NCI-H2227 (cell line): Measurements from ENCODE around the gene WFDC5.

ENCODE experiments used
- DNase-seq: peaks from one replicate; lab custom pipeline; 2025; ENCODE audit not compliant: unreplicated experiment; lab: John Stamatoyannopoulos, UW

WFDC5 gene

DNA sequence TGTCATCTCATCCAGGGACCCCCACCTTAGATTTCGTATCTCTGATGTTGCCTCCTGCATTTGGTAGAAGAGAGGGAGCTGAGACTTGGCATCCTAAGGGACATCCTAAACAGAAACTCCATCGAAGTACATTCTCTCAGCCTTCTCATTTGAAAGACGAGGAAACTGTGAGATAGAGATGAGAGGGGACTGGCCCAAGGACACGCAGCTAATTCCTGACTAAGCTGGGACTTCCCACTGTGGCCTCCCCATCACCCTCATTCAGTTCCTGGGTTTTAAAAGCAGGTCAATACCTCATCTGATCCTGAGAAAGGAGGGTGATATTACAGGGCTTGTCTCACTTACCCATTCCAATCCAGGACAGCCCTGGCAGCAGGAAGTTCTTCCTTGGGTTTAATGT lies 855 bp upstream of the WFDC5 start:
- no peak for DNase-seq

DNA sequence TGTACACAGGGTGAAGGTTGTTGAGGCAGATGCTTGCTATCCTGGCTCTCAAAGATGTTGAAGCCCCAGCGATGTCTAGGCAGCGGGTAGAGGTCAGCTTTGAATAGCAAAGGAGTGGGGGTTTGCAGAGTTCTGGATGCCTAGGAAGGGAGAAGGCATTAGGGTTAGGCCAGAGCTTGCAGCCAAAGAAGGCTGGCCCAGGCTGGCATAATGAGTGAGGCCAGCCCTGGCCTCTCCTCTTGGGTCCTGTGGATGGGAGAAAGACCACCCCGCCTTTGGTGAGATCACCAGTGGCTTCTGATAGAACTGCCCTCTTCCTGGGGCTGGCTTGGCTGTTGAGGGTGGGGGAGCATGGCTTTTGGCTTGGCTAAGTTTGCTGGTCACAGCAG lies 406 bp upstream of the WFDC5 start:
- no peak for DNase-seq

DNA sequence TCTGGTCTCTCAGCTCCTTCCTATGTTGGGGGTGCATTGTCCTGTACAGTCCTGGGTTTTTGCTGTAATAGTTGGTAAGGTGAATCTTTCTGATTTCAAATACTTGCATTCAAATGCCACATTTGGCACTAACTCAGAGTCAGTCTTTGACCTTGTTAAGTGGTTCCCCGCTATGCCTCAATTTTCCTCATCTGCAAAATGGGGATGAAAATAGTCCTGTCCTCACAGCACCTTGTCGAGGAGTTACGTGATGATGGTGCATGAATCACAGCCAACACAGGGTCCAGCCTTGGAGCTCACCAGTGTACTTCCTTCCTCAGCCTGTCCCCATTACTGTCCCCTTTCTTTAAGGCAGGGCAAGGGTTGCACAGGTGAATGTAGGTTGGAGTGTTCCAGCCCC lies 1.1 kb downstream of the WFDC5 start:
- no peak for DNase-seq

DNA sequence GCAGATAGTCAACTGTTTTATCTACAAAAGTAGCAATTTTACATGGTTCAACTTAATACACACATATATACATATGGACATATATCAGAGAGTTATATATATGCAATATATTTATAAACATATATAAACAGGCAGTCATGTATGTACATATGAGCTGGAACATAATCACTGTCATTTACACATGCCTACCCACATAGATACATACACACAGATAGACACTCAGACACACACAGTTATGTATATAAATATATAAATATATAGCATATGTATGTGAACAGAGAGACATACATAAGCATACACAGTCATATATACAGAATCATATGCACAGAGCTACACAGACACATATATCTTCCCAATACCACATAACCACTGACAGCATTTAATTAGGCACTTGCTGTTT lies 2.2 kb downstream of the WFDC5 start:
- no peak for DNase-seq

DNA sequence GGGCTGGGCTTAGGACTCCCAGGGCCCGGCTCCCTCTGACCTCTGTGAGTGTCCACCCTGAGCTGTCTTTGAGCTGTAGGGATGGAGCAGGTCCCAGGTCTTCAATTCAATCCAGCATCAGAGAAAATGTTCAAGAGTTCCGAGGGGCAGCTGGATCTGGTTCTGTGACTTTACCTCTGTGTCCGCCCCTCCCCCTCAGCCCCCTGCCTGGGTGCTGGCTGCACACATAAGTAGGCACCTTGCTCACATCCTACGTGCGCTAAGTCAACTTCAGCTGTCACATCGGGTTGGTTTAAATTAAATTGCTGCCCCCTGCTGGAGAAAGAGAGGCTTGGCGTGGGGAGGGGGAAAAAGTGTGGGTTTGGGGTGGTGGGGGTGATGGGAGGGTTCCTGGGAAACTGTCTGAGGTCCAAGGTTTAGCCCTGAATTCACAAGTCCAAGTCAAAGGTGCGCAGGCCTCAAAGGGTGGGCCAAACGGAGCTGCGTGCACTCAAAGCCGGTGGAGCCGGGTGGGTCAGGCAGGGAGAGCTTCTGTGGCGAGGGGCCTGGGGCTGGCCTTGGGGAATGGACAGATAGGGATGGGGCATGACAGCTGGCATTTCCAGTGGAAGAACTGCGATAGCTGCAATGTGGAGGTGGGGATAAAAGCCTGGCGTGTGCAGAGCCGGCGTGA lies 3.0 kb downstream of the WFDC5 start:
- DNase-seq, result no peak

DNA sequence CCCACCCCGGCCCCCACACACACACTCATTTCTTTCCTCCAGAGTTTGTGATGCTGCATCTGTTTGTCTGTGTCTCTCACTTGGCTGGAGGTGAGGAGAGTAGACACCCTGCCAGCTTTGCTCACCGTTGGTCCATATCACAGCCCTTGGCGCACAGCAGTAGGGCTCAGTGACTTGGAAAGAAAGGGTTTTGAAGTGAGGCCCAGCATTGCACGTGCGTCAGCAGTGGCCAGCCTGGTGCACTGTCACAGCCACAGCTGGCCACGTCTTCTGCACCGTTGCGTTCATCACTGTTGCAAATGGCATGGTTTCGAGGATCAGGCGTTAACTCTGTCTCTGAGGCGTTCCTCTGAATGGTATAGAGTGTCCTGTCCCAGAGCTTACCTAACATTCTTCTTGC lies 3.7 kb downstream of the WFDC5 start:
- no peak for DNase-seq

DNA sequence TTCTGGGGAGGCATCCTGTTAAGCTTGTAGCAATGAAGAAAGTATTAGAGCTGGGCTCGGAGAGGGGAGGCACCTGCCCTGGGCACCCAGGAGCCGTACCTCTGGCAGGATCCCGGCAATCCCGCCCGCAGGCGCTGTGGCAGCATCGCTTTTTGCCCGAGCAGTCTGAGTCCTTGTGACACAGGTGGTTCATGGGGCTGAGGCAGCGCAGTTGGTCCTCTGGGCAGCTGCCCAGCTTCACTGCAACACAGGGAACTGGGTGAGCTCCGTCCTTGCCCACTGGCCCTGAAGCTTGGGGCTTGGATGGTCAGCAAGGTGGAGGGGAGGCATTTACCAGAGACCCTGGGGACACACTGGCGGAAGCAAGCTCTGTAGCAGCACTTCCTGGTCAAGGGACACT lies 4.7 kb downstream of the WFDC5 start:
- no peak for DNase-seq

DNA sequence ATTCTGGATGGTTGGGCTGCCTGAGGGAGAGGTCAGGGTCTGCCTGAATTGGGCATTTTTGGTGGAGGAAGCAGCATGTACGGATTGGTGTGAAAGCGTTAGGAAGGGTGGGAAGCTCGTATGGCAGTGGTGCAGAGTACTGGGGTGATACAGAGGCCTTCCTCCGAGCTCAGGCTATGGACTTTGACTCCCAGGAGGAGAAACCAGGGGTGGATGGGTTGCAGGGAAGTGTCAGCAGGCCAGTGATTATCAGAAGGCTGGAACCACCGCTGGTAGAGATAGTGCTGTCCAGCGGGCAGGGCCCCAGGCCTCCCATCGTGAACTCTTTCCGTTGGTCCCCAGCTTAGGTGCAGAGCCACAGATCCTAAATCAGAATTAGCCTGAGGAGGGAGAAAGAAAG lies 5.3 kb downstream of the WFDC5 start:
- DNase-seq, result no peak

DNA sequence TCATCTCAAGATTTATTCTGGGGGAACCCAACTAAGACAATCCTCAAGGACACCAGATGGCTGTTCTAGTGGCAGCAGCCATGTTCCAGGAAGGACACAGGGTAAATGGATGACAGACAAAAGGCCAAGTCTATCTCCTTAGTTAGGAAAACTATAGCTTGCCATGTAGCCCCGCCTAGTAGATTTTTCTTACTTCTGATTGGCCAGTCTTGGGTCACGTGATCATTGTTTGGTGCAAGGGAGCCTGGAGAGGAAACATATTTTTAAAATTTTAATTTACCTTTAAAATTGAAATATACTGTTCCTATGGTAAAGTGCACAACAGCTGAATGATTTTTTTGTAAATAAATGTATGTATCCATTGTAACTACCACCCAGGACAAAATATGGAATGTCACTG lies 9.7 kb downstream of the WFDC5 start:
- no peak for DNase-seq

DNA sequence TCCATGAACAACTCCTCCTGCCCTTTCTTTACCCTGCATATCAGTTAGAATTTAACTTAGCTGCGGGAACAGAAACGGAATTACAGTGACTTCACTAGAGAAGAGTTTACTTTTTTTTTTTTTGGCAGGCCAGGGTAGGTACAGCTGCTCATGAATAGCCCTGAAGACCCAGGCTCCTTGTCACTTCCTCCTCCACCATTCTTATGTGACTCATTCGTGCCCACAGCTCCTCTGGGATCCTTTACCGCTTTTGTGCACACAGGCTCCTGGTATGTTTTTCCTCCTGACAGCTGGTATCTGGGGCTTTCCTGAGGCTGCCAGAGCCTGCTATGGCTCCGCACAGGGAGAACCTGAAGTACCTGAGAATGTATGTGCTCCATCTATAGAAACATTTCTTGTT lies 10.2 kb downstream of the WFDC5 start:
- no peak for DNase-seq

DNA sequence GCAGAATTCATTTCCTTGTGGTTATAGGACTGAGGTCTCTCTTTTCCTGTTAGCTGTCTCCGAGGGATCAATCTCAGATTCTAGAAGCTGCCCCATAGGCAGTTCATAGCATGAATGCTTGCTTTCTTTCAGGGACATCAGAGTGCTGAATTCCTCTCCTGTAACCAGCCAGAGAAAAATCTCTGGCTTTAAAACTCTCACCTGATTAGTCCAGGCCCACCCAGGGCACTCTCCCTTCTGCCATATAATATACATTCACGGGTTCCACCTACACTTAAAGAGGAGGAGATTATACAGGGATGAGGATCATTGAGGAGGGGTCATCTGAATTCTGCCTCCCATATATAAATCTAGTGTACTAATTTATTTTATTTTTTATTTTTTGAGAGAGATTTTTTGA lies 11.9 kb downstream of the WFDC5 start:
- no peak for DNase-seq

DNA sequence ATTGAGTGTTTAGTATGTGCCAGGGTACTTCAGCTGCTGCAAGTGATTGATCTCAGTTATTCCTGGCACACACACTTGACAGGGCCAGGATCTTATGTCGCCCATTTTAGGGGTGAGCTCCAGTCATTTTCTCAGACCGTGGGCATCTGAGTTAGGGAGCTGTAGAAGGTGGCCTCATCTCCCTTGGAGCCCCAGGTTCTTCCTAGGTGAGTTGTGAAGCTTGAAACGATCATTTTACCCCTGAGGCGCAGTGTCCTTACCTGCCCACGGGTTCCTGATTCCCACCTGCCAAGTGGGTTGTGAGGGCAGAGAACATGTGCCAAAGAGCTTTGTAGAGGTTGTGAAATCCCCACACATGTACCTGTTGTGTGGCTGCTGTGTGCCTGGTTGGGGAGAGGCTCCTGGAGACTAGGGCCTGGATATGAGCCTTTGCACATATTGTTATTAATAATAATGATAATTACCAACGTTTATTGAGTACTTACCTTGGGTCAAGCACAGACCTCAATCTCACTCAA lies 13.6 kb downstream of the WFDC5 start:
- DNase-seq, result no peak

DNA sequence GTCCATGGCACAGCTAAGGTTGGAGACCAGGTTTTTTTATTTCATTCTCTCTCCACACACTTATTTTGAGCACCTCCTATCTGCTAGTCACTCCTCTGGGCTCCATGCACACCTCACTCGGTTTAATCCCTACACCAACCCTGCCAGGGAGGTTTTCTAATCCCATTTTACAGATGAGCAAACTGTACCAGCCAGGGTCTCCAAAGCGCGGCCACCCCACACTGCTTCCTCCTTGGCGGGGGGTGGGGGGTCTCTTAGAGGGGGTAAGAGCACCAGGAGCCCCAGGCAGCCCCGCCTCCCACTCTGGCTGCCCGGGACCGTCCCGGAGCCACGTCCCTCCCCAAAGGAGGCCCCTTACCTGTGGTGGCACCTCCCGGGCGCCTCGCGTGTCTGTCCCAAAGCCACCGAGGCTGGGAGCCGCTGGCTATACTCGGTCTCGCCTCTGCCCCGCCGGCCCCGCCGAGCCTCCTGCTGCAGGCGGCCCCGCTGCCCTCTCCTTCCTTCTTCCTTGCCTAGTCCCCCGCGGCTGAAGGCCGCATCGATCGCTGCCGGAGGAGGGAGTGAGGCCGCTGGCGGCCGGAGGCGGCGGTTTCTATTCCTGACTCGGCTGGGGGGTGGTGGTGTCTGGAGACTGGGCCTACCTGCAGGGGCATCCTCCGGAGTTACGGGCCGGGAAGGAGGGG lies 14.3 kb downstream of the WFDC5 start, which contains the start of gene KCNS1:
Gene KCNS1, minus strand, starts transcription at position 565 of the 683 bp plus-strand sequence. CDS start 1,891 bp downstream, outside the sequence.
- peak; percentile 69 for DNase-seq

DNA sequence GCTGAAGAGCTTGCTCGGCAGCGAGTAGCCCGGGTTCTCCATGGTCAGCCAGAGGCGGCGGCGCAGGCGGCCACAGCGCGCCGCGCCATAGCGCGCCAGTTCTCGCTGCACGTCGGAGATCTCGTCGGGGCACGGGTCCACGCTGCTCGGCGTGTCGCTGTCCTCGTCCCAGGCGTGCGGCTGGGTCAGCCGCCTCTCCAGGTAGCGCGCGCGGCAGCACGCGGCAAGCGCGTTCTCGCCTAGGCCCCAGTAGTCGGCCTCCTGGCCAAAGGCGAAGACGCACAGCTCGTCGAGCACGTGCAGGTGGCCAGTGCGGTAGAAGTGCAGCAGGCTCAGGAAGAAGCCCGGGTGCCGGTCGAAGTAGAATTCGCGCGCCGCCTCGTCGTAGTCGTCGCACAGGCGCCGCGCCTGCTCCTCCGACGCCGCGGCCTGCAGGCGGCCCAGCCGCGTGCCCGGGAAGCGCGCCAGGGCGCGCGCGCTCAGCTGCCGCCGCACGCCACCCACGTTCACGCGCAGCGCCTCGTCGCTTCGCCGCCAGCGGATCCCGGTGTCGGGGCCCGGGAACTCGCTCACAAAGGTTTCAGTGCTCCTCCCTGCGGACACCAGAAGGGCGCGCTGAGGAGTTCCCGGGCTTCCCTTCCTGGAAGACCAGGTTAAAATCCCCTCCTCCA lies 16.7 kb downstream of the WFDC5 start:
- no peak for DNase-seq

DNA sequence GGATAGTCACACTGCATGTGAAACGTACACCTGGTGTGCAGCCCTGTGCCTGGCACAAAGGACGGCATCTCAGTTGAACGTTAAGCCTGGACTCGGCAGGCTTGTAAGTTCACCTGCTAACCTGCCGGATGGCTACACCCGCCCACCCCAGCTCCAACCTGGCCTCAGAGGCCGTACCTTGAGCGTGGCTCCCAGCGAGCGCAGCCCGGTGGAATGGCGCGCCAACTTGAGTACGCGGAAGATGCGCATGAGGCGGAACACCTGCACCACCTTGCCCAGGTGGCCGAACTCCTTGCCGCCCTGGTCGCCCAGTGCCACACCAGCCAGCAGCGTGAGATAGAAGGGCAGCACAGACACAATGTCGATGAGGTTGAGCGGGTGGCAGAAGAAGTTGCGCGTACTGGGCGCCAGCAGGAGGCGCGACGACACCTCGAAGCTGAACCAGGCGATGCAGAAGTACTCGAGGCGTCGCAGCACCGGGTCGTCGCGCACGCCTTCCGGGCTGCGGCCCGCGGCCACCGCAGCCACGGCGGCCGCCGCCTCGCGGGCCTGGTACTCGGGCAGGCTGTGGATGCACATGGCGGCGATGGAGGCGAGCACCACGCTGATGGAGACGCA lies 17.4 kb downstream of the WFDC5 start:
- no peak for DNase-seq

DNA sequence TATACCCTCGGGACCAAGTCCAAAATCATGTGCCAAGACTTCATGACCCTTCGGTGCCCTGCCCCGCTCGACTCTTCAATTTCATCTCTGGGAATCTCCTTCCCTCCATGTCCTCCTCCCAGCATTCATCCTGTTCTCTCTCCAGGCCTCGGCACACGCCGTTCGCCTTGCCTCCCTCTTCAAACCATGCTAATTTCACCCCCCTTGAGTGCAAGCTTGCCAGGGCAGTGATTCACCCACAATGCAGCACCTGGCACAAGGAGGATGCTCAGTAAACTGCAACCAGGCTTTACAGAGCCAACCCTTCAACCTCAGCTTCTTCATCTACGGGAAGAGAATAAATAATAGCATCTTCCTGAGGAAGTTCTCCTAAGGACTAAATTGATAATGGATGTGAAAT lies 18.2 kb downstream of the WFDC5 start:
- peak; percentile 12 for DNase-seq

DNA sequence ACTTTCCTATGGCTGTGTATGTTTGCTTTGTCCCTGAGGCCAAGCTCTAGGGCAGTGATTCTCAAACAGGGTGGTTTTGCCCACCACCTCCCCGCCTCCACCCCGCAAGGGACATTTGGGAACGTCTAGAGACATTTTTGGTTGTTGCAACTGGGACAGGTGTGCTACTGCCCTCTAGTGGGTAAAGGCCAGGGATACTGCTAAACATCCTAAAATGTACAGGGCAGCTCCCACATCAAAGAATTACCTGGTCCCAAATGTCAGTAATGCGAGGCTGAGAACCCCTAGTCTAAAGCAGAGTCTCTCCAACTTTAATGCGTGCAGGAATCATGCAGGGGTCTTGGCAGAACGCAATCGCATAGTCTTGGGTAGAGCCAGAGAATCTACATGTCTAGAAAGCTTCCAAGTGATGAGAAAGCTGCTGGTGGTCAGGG lies 19.2 kb downstream of the WFDC5 start:
- DNase-seq, result peak; percentile 24

DNA sequence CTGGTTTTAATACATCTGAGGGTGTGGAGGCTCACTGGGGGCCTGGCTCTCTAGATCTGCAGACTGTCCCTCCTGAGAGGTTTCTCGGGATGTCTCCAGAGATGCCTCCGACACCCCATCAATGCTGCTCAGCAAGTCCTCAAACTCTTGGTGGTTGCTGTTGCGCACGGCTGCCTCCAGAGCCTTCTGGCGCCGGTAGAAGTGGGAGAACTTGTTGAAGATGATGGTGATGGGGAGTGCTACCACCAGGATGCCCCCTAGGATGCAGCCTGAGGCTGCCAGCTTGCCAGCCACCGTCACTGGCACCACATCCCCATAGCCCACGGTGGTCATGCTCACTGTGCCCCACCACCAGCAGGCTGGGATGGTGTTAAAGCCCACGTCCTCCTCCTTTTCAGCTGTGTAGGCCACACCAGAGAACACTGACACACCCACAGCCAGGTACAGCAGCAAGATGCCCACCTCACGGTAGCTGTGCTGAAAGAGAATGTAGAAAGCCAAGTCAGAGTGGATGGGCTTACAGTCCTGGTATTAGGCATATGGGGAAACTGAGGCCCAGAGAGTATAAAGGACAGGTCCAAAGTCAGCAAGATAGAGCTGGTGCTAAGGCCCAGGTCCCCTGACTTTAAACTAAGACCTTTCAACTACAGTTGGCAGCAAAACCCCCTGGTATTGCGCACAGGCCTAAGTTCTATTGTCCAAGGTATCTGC lies 20.0 kb downstream of the WFDC5 start:
- DNase-seq, result no peak

DNA sequence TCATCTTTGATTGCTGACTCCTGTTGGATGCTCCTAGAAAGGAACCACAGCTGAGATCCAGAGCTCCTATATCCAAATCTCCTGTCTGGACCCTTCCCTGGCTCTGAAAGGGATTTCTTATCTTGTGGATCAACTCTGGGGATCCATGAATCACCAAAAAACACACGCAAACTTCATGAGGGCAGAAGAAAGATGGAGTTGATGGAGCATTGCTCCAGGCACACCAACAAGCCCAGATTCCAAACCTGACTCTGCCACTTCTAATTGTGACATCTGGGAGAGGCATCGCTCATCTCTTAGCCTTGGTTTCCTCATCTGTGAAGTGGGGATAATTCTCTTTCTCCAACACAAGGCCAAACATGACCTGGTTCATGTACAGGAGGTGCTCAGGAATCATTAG lies 20.8 kb downstream of the WFDC5 start:
- DNase-seq, result no peak

DNA sequence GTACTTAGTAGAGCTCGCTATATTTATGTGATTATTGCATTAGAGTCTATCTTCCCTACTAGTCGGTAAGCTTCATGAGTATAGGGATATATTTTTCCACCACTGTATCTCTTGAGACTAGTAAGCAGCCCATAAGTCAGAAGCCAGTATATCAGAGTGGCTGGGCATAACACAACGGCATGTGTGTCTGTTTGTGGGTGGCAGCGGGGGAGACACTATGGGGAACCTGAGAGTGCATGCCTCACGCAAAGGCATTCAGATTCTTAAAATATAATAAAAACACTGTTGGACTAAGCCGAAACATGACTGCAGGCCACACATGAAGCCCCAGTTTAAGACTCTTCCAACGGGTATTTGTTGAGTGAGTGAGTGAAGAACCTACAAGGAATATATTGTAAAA lies 22.1 kb downstream of the WFDC5 start:
- DNase-seq, result no peak

DNA sequence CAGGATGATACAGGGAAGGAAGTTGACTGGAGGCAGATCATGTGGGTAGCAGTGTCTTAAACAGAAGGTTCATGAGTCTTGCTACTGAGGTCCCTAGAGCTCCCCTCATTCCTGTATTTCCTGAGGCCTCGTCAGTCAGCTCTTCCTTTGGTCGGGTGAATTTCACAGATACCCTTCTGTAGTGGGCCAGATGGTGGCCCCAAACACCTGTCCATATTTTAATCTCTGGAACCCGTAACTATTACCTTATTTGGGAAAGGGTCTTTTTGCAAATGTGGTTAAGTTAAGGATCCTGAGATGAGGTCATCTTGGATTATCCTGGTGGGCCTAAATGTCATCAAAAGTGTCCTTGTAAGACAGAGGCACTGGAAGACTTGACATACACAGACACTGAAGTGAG lies 23.6 kb downstream of the WFDC5 start:
- DNase-seq, result no peak
